H9 (cell line): Measurements from ENCODE around the gene COLEC12. TPM values are rescaled to one million over a fixed set of nuclear protein-coding genes. Genes with fewer than 3 reads are reported as not detected.

Experiments
- DNase-seq: peaks from one replicate; pipeline ENCODE4 v3.0.0-alpha.2; 2017
- H2AFZ ChIP-seq: one replicate; pipeline ENCODE4 v1.6.1; 2013; ENCODE audit warnings: mild to moderate bottlenecking, low read length, control low read depth, moderate library complexity
- H2AK5ac ChIP-seq: 2 replicates; pipeline ENCODE4 v1.6.1; 2013; ENCODE audit warnings: low read length, control low read depth, mixed read lengths; ENCODE audit not compliant: insufficient read length
- H2BK120ac ChIP-seq: one replicate; pipeline ENCODE4 v1.6.1; 2013; ENCODE audit warnings: low read depth, mild to moderate bottlenecking, low read length, control low read depth, inconsistent platforms; ENCODE audit not compliant: poor library complexity, severe bottlenecking
- H2BK12ac ChIP-seq: 2 replicates; pipeline ENCODE4 v1.6.1; 2013; ENCODE audit warnings: low read length, control low read depth, mixed read lengths, low read depth; ENCODE audit not compliant: insufficient read length
- H2BK15ac ChIP-seq: 2 replicates; pipeline ENCODE4 v1.6.1; 2013; ENCODE audit warnings: low read depth, low read length, control low read depth
- H2BK20ac ChIP-seq: one replicate; pipeline ENCODE4 v1.6.1; 2013; ENCODE audit warnings: low read depth, mild to moderate bottlenecking, low read length, control low read depth, inconsistent platforms; ENCODE audit not compliant: poor library complexity, severe bottlenecking
- H2BK5ac ChIP-seq: 2 replicates; pipeline ENCODE4 v1.6.1; 2013; ENCODE audit warnings: low read length, control low read depth, mixed read lengths; ENCODE audit not compliant: insufficient read length
- H3K14ac ChIP-seq: 2 replicates; pipeline ENCODE4 v1.6.1; 2013; ENCODE audit warnings: low read length, control low read depth; ENCODE audit not compliant: insufficient read depth
- H3K18ac ChIP-seq: 2 replicates; pipeline ENCODE4 v1.6.1; 2013; ENCODE audit warnings: low read depth, mild to moderate bottlenecking, mixed read lengths, low read length, control low read depth; ENCODE audit not compliant: insufficient read length
- H3K23ac ChIP-seq: 2 replicates; pipeline ENCODE4 v1.6.1; 2013; ENCODE audit warnings: low read length, control low read depth, mixed read lengths, low read depth; ENCODE audit not compliant: insufficient read length
- H3K23me2 ChIP-seq: 2 replicates; pipeline ENCODE4 v1.6.1; 2013; ENCODE audit warnings: low read depth, mild to moderate bottlenecking, mixed read lengths, low read length, control low read depth; ENCODE audit not compliant: insufficient read length, poor library complexity, severe bottlenecking
- H3K27ac ChIP-seq: 2 replicates; pipeline ENCODE4 v1.5.1; 2013; ENCODE audit warnings: low read length, control low read depth, mixed read lengths, low read depth; ENCODE audit not compliant: insufficient read length
- H3K27me3 ChIP-seq: 2 replicates; pipeline ENCODE4 v1.6.1; 2013; ENCODE audit warnings: low read length, control low read depth, inconsistent platforms; ENCODE audit not compliant: insufficient read depth
- H3K4ac ChIP-seq: 2 replicates; pipeline ENCODE4 v1.6.1; 2013; ENCODE audit warnings: low read depth, mild to moderate bottlenecking, control low read depth, inconsistent platforms, low read length, moderate library complexity
- H3K4me1 ChIP-seq: 2 replicates; pipeline ENCODE4 v1.6.1; 2013; ENCODE audit warnings: low read length, control low read depth, inconsistent platforms; ENCODE audit not compliant: insufficient read depth
- H3K4me2 ChIP-seq: 2 replicates; pipeline ENCODE4 v1.6.1; 2013; ENCODE audit warnings: low read length, control low read depth, mixed read lengths; ENCODE audit not compliant: insufficient read length, insufficient read depth
- H3K56ac ChIP-seq: 2 replicates; pipeline ENCODE4 v1.6.1; 2013; ENCODE audit warnings: low read depth, mild to moderate bottlenecking, mixed read lengths, low read length, control low read depth; ENCODE audit not compliant: insufficient read length
- H3K79me1 ChIP-seq: 2 replicates; pipeline ENCODE4 v1.6.1; 2013; ENCODE audit warnings: low read depth, mild to moderate bottlenecking, moderate library complexity, low read length, control low read depth, inconsistent platforms; ENCODE audit not compliant: insufficient read depth, poor library complexity, severe bottlenecking
- H3K79me2 ChIP-seq: 2 replicates; pipeline ENCODE4 v1.6.1; 2013; ENCODE audit warnings: low read length, control low read depth, inconsistent platforms; ENCODE audit not compliant: insufficient read depth
- H3K9ac ChIP-seq: 2 replicates; pipeline ENCODE4 v1.6.1; 2013; ENCODE audit warnings: low read length, control low read depth, mixed read lengths; ENCODE audit not compliant: insufficient read length; ENCODE audit errors: extremely low read depth
- H3K9me3 ChIP-seq: one replicate; pipeline ENCODE4 v1.6.1; 2013; ENCODE audit warnings: low read depth, low read length, inconsistent platforms; ENCODE audit not compliant: control insufficient read depth
- H3T11ph ChIP-seq: one replicate; pipeline ENCODE4 v1.6.1; 2013; ENCODE audit warnings: mild to moderate bottlenecking, low read length, control low read depth, inconsistent platforms
- H4K20me1 ChIP-seq: one replicate; pipeline ENCODE4 v1.6.1; 2013; ENCODE audit not compliant: control insufficient read depth, insufficient read length, insufficient read depth
- H4K5ac ChIP-seq: 2 replicates; pipeline ENCODE4 v1.6.1; 2013; ENCODE audit warnings: low read depth, mild to moderate bottlenecking, mixed read lengths, low read length, control low read depth; ENCODE audit not compliant: insufficient read length
- H4K8ac ChIP-seq: replicated peaks from 2 replicates; pipeline ENCODE4 v1.6.1; 2013; ENCODE audit warnings: low read length, control low read depth, mixed read lengths, low read depth; ENCODE audit not compliant: insufficient read length
- H4K91ac ChIP-seq: 2 replicates; pipeline ENCODE4 v1.6.1; 2013; ENCODE audit warnings: low read depth, mild to moderate bottlenecking, moderate library complexity, mixed read lengths, low read length, control low read depth; ENCODE audit not compliant: insufficient read length
- H3K27ac Mint-ChIP-seq, 3 experiments: 2 replicates in 2 of 3; 3 replicates in 1 of 3; pipeline ENCODE4 v1.8.0; 2020 to 2021; ENCODE audit warnings: mixed read lengths in 3 of 3, mild to moderate bottlenecking in 1 of 3, moderate library complexity in 1 of 3
- H3K27me3 Mint-ChIP-seq: 2 replicates; pipeline ENCODE4 v1.8.0; 2021; ENCODE audit warnings: low read depth, mild to moderate bottlenecking, moderate library complexity, mixed read lengths
- H3K36me3 Mint-ChIP-seq, 3 experiments: 2 replicates in 2 of 3; 3 replicates in 1 of 3; pipeline ENCODE4 v1.8.0; 2020 to 2021; ENCODE audit warnings: low read depth in 3 of 3, mixed read lengths in 3 of 3; ENCODE audit not compliant: insufficient read depth in 1 of 3
- H3K4me1 Mint-ChIP-seq, 2 experiments: 2 replicates each; pipeline ENCODE4 v1.8.0; 2020; ENCODE audit warnings: mixed read lengths in 2 of 2
- H3K4me3 Mint-ChIP-seq, 2 experiments: 2 replicates in 1 of 2; 3 replicates in 1 of 2; pipeline ENCODE4 v1.8.0; 2020 to 2021; ENCODE audit warnings: mild to moderate bottlenecking in 2 of 2, mixed read lengths in 2 of 2, moderate library complexity in 1 of 2
- H3K9me3 Mint-ChIP-seq, 2 experiments: 2 replicates in 1 of 2; 3 replicates in 1 of 2; pipeline ENCODE4 v1.8.0; 2020; ENCODE audit warnings: mild to moderate bottlenecking in 2 of 2, mixed read lengths in 2 of 2, moderate library complexity in 1 of 2
- WGBS: extraction: QIAGEN DNeasy Blood & Tissue Kit; methylation state at CpG from one replicate; pipeline ENCODE4 v1.1.7; 2013; ENCODE audit warnings: missing lambda C conversion rate, low lambda C conversion rate, mixed read lengths; ENCODE audit not compliant: insufficient read length; ENCODE audit errors: extremely low coverage; 5-methylcytosine and 5-hydroxymethylcytosine counted together
- total RNA-seq: library from RNA; stranded (reverse); gene quantifications from 2 replicates; pipeline ENCODE4 v1.2.1, GENCODE V29; 2021
- TF ChIP-seq, protein P1 (sequence below): fragments of 200-600 bp; sonication (generic); conservative IDR thresholded peaks from 3 replicates; pipeline ENCODE4 v1.8.0; 2021; ENCODE audit warnings: antibody characterized with exemption, mild to moderate bottlenecking

COLEC12 gene
- total RNA-seq, 1 experiment from 2014 or later: 0.70 TPM

- Histone ChIP-seq H3T11ph (no peak overlapping the region), H2BK12ac (no peak overlapping the region), H2AFZ (no peak overlapping the region), H3K23me2 (no peaks in the 10 kb centered on the region), H2BK20ac (no peak overlapping the region), H2AK5ac (no peak overlapping the region), H3K27me3 (no peaks in the 10 kb centered on the region), H3K4me1 (peaks cover 2% of the 10 kb centered on the region; the same call in 1 of the 2 replicates), H3K9me3 (no peaks in the 10 kb centered on the region), H3K23ac (no peak overlapping the region), H2BK5ac (no peak overlapping the region), H3K56ac (no peak overlapping the region), H2BK120ac (no peak overlapping the region), H4K20me1 (no peaks in the 10 kb centered on the region), H4K5ac (no peak overlapping the region), H3K79me1 (no peaks in the 10 kb centered on the region), H4K8ac (no peak overlapping the region), H3K9ac (no peak overlapping the region), H3K27ac (no peak overlapping the region), H3K79me2 (no peaks in the 10 kb centered on the region), H3K18ac (no peak overlapping the region), H3K14ac (no peak overlapping the region), H2BK15ac (no peak overlapping the region), H3K4ac (no peak overlapping the region), H3K4me2 (no peak overlapping the region), H4K91ac (no peak overlapping the region)
- Mint-ChIP-seq H3K36me3 (no peaks in the 10 kb centered on the region), H3K9me3 (no peaks in the 10 kb centered on the region), H3K27me3 (no peaks in the 10 kb centered on the region; the same call in 1 of the 2 replicates), H3K4me1 (peaks cover 15 to 17% of the 10 kb centered on the region in 2 experiments), H3K4me3 (no peak overlapping the region), H3K27ac (no peak overlapping the region)
- no peak for DNase-seq
- TF ChIP-seq, protein P1, sequence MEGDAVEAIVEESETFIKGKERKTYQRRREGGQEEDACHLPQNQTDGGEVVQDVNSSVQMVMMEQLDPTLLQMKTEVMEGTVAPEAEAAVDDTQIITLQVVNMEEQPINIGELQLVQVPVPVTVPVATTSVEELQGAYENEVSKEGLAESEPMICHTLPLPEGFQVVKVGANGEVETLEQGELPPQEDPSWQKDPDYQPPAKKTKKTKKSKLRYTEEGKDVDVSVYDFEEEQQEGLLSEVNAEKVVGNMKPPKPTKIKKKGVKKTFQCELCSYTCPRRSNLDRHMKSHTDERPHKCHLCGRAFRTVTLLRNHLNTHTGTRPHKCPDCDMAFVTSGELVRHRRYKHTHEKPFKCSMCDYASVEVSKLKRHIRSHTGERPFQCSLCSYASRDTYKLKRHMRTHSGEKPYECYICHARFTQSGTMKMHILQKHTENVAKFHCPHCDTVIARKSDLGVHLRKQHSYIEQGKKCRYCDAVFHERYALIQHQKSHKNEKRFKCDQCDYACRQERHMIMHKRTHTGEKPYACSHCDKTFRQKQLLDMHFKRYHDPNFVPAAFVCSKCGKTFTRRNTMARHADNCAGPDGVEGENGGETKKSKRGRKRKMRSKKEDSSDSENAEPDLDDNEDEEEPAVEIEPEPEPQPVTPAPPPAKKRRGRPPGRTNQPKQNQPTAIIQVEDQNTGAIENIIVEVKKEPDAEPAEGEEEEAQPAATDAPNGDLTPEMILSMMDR: no peak
- WGBS: no CpG with 5 or more reads among the region's 7 CpGs
Observed at GRCh38 chr18:424071-424661, 76.3 kb downstream of the COLEC12 start.
